HepG2 (cell line): ENCODE measurements around the gene ST6GALNAC6. TPM values are rescaled to one million over a fixed set of nuclear protein-coding genes. Genes with fewer than 3 reads are reported as not detected.

Experiments
- AHR ChIP-seq: IDR thresholded peaks from 2 replicates; pipeline ENCODE4 v1.6.1; 2018; ENCODE audit warnings: missing genetic modification reagents, missing compliant biosample characterization
- BATF2 ChIP-seq: sonication (generic); formaldehyde crosslinking; IDR thresholded peaks from 2 replicates; pipeline ENCODE4 v1.8.0; 2022; ENCODE audit warnings: mild to moderate bottlenecking, missing genetic modification reagents, moderate library complexity
- E2F2 ChIP-seq: sonication (generic); formaldehyde crosslinking; IDR thresholded peaks from 2 replicates; pipeline ENCODE4 v1.4.0; 2020; ENCODE audit warnings: missing genetic modification reagents, borderline replicate concordance
- HNF1A ChIP-seq, 2 experiments: sonication (generic) in 1 of 2; formaldehyde crosslinking in 1 of 2; IDR thresholded peaks; 2 replicates each; pipeline versions ENCODE4 v1.4.0 to v1.6.1; 2016 to 2020; ENCODE audit warnings: borderline replicate concordance in 1 of 2, low read depth in 1 of 2, mild to moderate bottlenecking in 1 of 2, missing genetic modification reagents in 1 of 2
- KIAA2018 ChIP-seq: sonication (generic); formaldehyde crosslinking; IDR thresholded peaks from 2 replicates; pipeline ENCODE4 v1.5.0; 2020; ENCODE audit warnings: mild to moderate bottlenecking, missing genetic modification reagents, borderline replicate concordance
- MIER3 ChIP-seq: IDR thresholded peaks from 2 replicates; pipeline ENCODE4 v1.6.1; 2016; ENCODE audit warnings: missing compliant biosample characterization, borderline replicate concordance
- NFKBIZ ChIP-seq: IDR thresholded peaks from 2 replicates; pipeline ENCODE4 v1.6.1; 2018; ENCODE audit warnings: missing genetic modification reagents, missing compliant biosample characterization
- ZBED4 ChIP-seq: sonication (generic); formaldehyde crosslinking; IDR thresholded peaks from 2 replicates; pipeline ENCODE4 v1.4.0; 2020; ENCODE audit warnings: missing genetic modification reagents, borderline replicate concordance
- polyA plus RNA-seq, 8 experiments: library from polyadenylated mRNA; depleted of rRNA in 3 of 8; stranded (reverse) in 7 of 8; unstranded in 1 of 8; fragments of >200 nt; fragmentation: Illumina TruSeq in 4 of 8; extraction: Trizol in 4 of 8; gene quantifications; 2 replicates each; pipeline versions ENCODE4 v1.2.1 to v1.2.3, GENCODE V29; 2011 to 2016; ENCODE audit warnings: low read depth in 4 of 8, missing spikeins in 1 of 8, mixed read lengths in 1 of 8; ENCODE audit not compliant: insufficient read depth in 1 of 8
- total RNA-seq, 5 experiments: library from RNA; depleted of rRNA; stranded (reverse); fragments of >200 nt; fragmentation: Illumina TruSeq; extraction: Trizol; gene quantifications; 2 replicates each; pipeline ENCODE4 v1.2.3, GENCODE V29; 2016; ENCODE audit warnings: low read depth in 1 of 5

Gene ST6GALNAC6
- total and polyA plus RNA-seq, 2 of the 13 experiments (the other 11 are each of a cell fraction or from before 2014, with no cell fraction given), result 18.5 to 65.4 TPM

- no peak for TF ChIP-seq ZBED4 (CRISPR knock-in tag)
- no peak for TF ChIP-seq KIAA2018
- no peak for TF ChIP-seq MIER3 (CRISPR knock-in tag)
- no peak for TF ChIP-seq E2F2
- no peak for TF ChIP-seq AHR (CRISPR knock-in tag)
- no peak for TF ChIP-seq HNF1A (IDR thresholded peaks at IDR 0.05; ENCODE audit: low read depth)
- TF ChIP-seq HNF1A (CRISPR knock-in tag; IDR thresholded peaks at IDR 0.05; ENCODE audit: borderline replicate concordance), result no peak
- no peak for TF ChIP-seq BATF2 (CRISPR knock-in tag)
- peak; percentile 40; the same call in 1 of the 2 replicates for TF ChIP-seq NFKBIZ (CRISPR knock-in tag)
Measured at GRCh38 chr9:127943731-127944144, 44.3 kb upstream of the ST6GALNAC6 start (continued).
